GM18873 (cell line): ENCODE data around the gene PRLHR.
A peak's percentile ranks its signal among the peaks of the same experiment; 100 is the strongest.

ENCODE experiments used
- ATAC-seq: cut with Tn5 transposase; IDR thresholded peaks from one replicate; pipeline ENCODE4 v1.9.1; 2021; ENCODE audit warnings: mild to moderate bottlenecking, moderate library complexity, moderate number of reproducible peaks; ENCODE audit not compliant: unreplicated experiment, low FRiP score

Gene PRLHR

DNA sequence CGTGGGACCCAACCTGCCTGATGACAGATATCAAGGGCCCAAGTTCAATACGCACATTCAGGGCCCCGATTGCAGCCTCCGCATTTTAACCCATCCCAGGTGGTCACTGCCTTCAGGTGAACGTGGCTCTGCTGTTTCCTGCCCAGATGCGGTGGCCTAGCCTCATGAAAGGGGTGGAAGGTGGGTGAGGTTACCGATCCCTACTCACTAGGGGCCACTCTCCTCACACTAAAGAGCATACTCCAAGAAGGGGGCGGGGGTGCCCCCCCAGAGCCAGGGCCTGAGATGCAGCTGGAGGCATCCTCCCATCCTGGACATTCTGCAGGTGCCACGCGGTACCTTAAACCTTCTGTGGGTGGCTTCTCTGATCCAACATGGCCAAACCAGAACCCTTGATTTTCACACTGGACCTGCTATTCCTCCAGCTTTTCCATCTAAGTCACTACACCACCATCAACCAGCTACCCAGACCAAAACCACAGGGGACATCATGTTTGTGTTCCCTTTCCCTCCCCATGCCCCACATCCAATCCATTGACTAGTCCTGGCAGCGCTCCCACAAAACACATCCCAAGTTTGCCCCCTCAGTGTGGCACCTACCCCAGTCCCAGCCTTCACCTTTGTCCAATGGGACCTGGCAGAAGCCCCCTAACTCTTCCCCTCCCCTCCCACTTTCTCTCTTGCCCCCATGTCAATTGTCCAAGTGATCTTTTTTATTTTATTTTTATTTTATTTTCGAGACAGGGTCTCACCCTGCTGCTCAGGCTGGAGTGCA is 30.0 kb downstream of the PRLHR start:
- no peak for ATAC-seq

DNA sequence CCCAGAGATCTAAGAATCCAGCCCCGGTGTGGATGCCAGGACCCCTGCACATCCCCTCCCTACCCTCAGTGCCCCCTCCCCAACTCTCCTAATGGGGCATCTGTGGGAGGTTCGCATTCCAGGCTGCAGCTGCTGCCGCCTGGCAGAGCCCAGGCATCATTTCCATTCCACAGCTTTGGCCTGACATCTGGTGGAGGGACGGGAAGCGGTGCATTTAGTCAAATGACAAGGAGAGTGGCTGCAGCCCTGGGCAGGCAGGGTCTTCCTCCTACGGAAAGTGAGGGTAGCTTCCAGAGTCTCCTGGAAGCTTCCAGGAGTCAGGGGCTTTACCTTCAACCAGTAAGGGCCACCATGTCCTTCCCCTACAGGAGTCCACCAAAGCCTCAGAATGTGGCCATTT is 30.8 kb downstream of the PRLHR start:
- no peak for ATAC-seq

DNA sequence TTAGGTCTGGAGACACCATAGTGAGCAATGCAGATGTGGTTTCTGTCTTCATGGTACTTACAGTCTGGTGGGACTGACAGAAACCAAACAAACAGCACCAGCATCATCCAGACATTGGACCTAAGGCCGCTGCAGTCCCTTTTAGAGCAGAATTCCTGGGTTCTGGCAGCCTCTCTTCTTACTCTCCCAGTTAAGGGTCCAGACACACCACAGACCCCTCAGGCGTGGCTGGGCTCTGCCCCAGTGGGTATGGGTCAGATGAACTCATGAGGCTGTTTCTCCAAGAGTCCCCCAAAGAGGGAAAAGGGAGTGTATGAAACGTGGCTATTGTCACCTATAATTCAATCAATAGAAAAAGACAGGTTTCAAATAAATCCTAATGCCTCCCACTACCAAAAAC is 31.3 kb downstream of the PRLHR start:
- no peak for ATAC-seq

DNA sequence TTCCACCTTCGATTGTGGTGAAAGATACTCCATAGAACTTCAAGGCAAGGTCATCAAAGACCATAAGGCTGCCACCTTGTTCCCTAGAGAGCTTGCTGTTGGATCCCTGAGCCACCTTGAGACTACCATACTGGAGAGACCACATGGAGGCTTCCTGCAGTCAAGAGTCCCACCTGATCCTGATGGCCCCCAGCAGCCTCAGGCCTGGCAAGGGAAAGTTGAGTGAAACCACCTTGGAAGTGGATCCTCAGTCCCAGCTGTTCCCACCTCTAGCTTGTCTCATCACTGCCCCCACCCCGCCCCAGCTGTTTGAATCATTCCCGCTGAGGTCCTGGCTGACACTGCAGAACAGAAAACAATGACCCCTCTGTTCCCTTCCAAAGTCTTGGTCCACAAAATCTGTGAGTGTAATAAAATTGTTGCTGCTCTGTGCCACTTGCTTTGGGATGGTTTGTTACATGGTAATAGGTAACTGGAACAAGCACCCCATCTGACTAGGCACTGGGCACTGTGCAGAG is 32.0 kb downstream of the PRLHR start:
- no peak for ATAC-seq

DNA sequence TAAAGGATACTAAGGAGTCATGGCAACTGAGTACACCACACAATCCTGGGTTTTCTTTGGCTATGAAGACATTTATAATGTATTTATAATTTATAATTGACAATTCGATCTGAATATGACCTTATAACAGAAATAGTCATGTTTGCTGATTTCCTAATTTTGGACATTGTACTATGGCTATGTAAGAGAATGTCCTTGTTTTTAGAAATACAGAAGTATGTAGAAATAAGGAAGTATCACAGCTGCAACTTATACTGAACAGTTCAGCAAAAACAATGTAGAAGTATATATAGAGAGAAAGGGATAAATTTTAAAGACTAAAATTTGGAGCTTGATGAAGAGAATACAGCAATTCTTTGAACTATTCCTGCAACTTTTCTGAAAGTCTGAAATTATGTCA is 32.6 kb downstream of the PRLHR start:
- no peak for ATAC-seq

DNA sequence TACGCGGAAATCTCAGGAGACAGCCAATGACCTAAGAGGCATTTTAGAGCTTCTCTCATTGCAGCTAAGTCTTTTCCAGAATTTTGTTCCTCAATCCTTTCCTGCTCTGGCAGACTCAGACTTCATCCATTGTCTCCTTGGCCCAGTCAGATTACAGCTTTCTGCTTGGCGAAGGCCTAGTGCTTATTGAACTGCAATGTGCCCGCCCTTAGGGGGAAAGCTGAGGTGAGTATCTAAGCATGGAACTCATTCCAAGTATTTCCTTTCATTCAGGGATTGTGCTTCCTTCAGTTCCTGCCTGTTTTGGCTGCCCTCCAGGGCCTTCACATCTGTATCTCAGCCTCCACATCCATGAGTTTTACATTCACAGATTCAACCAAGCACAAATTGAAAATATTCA is 37.5 kb downstream of the PRLHR start:
- ATAC-seq, result no peak

DNA sequence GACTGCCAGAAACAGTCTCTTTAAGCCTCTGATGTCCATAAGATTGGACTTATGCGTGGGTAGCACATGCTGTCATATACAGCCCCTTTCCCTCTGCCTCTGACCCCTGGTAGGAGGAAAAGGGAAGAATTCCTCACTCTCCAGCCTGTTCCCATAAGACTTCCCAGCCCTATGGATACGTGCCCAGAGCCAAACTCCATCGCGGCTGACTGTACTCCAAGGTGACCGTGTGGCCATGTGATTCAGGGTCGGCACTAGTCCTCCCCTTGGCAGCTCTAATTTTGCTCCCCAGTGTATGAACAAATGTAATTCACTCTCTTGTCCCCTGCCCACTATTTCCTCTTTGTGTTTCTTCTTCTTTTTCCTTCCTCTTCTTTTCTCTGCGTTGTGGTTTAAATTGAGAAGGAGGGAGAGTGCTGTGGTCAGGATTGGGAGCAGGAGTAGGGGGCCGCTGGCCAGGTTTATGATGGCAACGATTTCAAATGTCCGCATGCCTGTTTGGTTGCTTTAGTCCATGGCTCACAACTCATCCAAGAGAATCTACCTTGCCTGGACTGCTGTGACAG is 43.8 kb downstream of the PRLHR start:
- ATAC-seq, result no peak

DNA sequence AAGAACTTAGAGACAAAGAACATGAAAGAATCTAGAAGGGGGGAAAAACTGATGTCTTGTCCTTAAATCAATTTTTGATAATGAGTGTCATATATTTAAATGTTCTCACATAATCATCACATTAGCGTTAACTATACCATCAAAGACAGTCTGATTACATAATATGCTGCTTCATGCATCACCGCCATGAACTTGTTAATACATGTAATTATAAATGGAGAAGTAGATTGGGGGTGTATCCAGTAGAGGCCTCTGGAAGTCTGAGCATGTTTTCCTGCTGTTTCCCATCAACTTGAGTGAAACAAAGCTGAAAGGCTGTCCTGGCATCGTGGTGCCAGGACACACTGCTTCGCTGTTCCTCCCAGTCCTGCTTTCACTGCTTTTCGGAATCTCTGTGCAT is 48.2 kb downstream of the PRLHR start:
- ATAC-seq, result no peak

DNA sequence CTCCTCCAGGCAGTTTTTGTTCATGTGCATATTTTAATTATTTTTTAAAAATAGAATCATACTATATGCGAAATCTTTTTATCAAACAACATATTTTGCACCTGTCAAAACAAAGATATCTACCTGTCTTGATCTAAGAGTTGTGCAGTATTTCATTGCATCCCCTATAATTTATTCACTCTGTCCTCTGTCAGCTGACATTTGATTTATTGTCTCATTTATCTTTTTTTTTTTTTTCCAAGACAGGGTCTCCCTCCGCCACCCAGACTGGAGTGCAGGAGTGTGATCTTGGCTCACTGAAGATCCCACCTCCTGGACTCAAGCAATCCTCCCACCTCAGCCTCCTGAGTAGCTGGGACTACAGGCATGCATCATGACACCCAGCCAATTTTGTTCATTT is 49.0 kb downstream of the PRLHR start:
- no peak for ATAC-seq

DNA sequence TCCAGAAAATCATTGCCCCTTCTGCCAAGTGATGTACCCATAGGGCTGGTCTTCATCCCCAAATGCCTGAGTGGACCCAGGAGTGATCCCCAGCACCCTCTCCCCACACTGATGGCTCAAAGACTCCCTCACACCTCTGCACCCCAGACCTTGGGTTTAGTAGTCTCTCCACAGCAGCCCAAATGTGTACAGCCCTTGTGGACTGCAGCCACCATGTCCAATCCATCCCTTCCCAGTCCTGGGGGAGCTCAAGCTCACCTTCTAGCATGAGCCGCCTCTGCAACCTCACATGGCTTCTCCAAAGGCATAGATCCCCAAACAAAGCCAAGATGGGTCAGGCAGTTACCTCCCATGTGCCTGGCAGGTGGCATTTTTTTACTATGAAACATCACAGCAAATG is 50.1 kb downstream of the PRLHR start:
- ATAC-seq, result no peak

DNA sequence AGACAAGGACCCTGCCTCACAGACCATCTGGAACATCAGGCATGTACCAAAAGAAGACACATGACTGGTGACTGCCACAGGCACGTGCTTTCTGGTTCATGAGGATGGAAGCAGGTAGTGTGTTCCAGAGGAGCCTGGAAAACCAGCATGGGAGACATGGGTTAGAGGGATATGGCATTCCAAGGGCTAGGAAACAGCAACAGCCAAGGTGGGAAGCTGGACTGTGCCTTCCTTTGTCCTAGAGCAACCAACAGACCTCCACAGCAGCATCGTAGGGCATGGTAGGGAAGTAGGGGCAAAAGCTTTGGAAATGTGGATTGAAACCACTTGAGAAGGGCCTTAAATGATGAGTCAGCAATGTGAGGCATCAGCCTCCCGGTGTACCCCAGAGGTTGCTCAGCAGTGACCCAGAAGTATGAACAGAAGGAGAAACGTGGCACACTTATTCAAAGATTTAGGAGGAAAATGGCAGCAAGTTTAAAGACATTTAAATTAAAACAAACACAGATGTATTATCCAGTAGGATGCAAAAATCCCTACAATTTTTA is 51.0 kb downstream of the PRLHR start:
- no peak for ATAC-seq

DNA sequence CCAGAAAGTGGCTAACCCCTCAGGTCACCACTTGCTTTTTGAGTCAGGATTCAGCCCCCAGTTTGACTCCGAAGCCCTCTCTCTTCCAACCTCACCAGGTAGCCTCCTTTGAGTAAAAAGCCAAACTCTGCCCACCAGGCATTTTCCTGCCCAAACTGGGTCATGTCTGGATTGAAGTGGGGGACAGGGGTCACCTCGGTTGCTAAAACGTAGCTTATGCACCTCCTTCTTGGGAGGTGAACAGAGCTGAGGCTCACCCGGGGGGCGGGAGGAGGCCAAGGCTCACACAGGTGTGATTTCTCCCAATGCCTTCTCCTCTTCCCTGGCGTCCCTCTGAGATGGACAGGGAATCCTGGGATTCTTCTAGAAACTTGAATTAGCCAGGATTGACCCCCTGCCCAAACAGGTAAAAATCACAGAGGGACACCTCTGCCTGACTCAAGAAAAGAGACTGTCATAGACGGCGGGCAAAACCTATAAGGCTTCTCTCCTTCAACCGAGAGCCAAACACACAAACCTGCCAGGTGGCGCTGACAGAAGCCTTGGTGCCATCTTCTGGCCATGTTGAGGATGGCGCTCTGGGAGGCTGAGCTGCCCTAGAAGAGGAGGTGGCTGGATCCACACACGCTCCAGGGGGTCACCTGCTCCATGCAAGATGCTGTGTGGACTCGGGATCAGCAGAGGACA is 51.6 kb downstream of the PRLHR start:
- ATAC-seq, result peak; percentile 56

DNA sequence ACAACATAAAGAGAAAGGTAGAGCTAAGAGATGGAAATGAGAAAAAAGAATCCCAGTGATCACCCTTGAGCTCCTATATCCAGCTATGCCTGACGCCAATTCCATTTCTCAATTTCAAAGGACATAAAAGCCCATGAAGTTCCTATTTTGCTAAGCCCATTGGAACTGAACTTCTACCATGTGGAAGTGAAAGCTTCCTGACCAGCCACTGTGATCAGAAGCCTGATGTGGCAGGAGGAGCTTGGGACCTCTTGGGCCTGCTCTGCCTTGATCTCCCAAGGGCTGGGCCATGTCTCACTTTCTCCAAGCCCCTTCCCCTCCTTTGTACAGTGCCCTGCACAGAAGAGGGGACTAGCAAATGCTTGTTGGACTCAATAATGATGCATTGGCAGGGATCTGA is 52.7 kb downstream of the PRLHR start:
- no peak for ATAC-seq

DNA sequence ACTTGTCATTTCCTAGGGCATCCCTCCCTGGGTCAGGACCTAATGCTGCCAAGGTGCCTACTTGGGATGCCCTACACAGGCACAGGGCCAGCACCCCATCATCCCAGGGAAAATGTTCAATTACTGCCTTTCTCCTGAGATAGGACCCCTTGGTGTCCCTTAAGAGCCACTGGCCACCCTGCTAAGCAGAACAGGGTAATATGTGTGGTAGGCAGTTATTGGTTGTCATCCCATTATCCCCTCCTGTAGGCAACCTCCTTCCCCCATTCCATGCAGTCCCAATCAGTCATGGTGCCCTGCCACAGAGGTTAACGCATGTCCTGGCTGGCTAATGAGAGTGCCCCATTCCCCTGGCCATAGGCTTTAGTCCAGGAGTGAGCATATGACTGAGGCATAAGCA is 53.2 kb downstream of the PRLHR start:
- ATAC-seq, result no peak

DNA sequence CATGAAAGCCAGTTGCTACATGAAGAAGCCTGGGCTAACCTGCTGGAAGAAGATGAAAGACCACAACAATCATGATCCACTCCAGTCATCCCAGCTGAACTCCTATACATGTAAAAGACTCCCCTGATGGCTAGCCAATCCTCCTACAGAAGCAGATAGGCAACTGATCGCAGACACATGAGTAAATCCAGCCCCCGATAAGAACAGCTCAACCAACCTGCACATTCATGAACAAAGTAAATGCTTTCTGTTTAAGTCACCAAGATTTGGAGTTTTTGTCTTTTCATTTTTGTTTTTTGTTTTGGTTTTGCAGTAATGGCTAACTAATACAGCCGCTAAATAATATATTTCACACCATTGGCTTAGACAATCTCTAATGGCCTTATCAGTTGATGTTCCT is 53.7 kb downstream of the PRLHR start:
- no peak for ATAC-seq
